OCI-LY7 (cell line): ENCODE measurements around the gene GNAI2. TPM values are rescaled to one million over a fixed set of nuclear protein-coding genes. Genes with fewer than 3 reads are reported as not detected.
"Not testable (repeated sequence)": the region's sequence is repeated elsewhere in the genome, so short reads cannot be mapped to it uniquely, and the experiment has no call there.

ENCODE experiments used
- BruUV-seq: library from RNA; stranded (reverse); fragments of 400-500 nt; replicated peaks from 2 replicates; lab custom pipeline; 2021; lab: Mats Ljungman, UMichigan
- CTCF ChIA-PET: fragments of 300-600 bp; sonication (Branson Sonifier 250); formaldehyde crosslinking; loops from one replicate; lab custom pipeline; 2022; ENCODE audit warnings: antibody characterized with exemption; ENCODE audit not compliant: unreplicated experiment; lab: Charles Lee
- POLR2A ChIA-PET: fragments of 300-600 bp; sonication (Branson Sonifier 250); formaldehyde crosslinking; loops from one replicate; lab custom pipeline; 2022; ENCODE audit warnings: antibody characterized with exemption; lab: Charles Lee
- DNase-seq: peaks from one replicate; pipeline ENCODE4 v3.0.0-alpha.2; 2015; ENCODE audit warnings: low spot score
- H2AFZ ChIP-seq: fragments of 200-600 bp; sonication (generic), shearing (Covaris generic); 2 replicates; pipeline ENCODE4 v1.6.1; 2014; ENCODE audit warnings: mild to moderate bottlenecking, antibody characterized with exemption, low read length, moderate library complexity
- H3K27ac ChIP-seq: fragments of 200-600 bp; sonication (generic); 2 replicates; pipeline ENCODE4 v1.5.1; 2014; ENCODE audit warnings: mixed run types, low read depth, mild to moderate bottlenecking, moderate library complexity, low read length, inconsistent platforms; ENCODE audit not compliant: poor library complexity, severe bottlenecking
- H3K36me3 ChIP-seq: fragments of 200-600 bp; sonication (generic); 2 replicates; pipeline ENCODE4 v1.6.1; 2014; ENCODE audit warnings: mild to moderate bottlenecking, antibody characterized with exemption, low read length, moderate library complexity, mixed read lengths; ENCODE audit not compliant: insufficient read depth
- H3K4me1 ChIP-seq: fragments of 200-600 bp; sonication (generic); 2 replicates; pipeline ENCODE4 v1.5.1; 2014; ENCODE audit warnings: mild to moderate bottlenecking, low read length; ENCODE audit not compliant: insufficient read depth, poor library complexity, severe bottlenecking
- H3K4me2 ChIP-seq: fragments of 200-600 bp; sonication (generic); 2 replicates; pipeline ENCODE4 v1.6.1; 2014; ENCODE audit warnings: mild to moderate bottlenecking, low read length
- H3K4me3 ChIP-seq: fragments of 200-600 bp; sonication (generic); 2 replicates; pipeline ENCODE4 v1.5.1; 2014; ENCODE audit warnings: mild to moderate bottlenecking, low read depth, low read length; ENCODE audit not compliant: poor library complexity, severe bottlenecking
- H3K79me2 ChIP-seq: fragments of 200-600 bp; sonication (generic); 2 replicates; pipeline ENCODE4 v1.6.1; 2016; ENCODE audit warnings: low read depth, mild to moderate bottlenecking, low read length, moderate library complexity, mixed read lengths; ENCODE audit not compliant: insufficient read depth
- H3K9me2 ChIP-seq: fragments of 200-600 bp; sonication (generic); 2 replicates; pipeline ENCODE4 v1.6.1; 2016; ENCODE audit warnings: mild to moderate bottlenecking, low read length, mixed read lengths; ENCODE audit not compliant: insufficient read depth
- H3K9me3 ChIP-seq: fragments of 200-600 bp; sonication (generic); 2 replicates; pipeline ENCODE4 v1.6.1; 2014; ENCODE audit warnings: mild to moderate bottlenecking, mixed run types, low read length, mixed read lengths
- H4K20me1 ChIP-seq: fragments of 200-600 bp; sonication (generic); 2 replicates; pipeline ENCODE4 v1.6.1; 2014; ENCODE audit warnings: mild to moderate bottlenecking, antibody characterized with exemption, low read length, moderate library complexity, mixed read lengths; ENCODE audit not compliant: insufficient read depth
- EZH2phosphoT487 ChIP-seq: fragments of 200-600 bp; sonication (generic); IDR thresholded peaks from 2 replicates; pipeline ENCODE4 v1.6.1; 2018; ENCODE audit warnings: low read depth, borderline replicate concordance, mild to moderate bottlenecking, mixed run types, antibody characterized with exemption, low read length, moderate library complexity, mixed read lengths
- intact Hi-C: fragments of 100-400 bp; cut with micrococcal nuclease; formaldehyde crosslinking; loops from one replicate; pipeline ENCODE4 v1.10.0; 2022; ENCODE audit not compliant: unreplicated experiment
- total RNA-seq, 2 experiments: library from RNA; depleted of rRNA in 1 of 2; stranded (reverse); fragments of >200 nt in 1 of 2; shearing (Covaris generic) in 1 of 2; gene quantifications; 2 replicates each; pipeline ENCODE4 v1.2.3, GENCODE V29; 2014 to 2022
- TF ChIP-seq, protein P1 (sequence below): fragments of 200-600 bp; sonication (generic); conservative IDR thresholded peaks from 2 replicates; pipeline ENCODE4 v1.5.1; 2014; ENCODE audit warnings: mild to moderate bottlenecking, antibody characterized with exemption, low read length, moderate library complexity, mixed read lengths

Gene GNAI2
- total RNA-seq, 2 experiments from 2014 or later = 190 to 256 TPM

DNA sequence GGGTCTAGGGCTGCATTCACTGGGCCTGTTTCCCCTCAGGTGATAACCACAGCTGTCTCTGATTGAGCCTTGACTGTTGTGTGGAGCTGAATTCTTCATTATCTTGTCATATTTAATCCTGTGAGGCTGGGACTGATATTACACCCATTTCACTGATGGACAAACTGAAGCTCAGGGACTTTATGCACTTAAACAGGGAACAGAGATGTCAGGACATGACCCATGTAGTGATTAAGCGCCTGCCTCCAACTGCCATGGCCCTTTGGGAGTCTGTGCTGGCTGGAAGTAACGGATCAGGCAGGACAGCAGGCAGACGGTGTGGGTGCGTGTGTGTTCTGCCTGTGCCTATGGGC lies 7.5 kb downstream of the GNAI2 start:
- peaks cover 46% of the 10 kb centered on the region; the same call in 1 of the 2 replicates for H3K36me3 ChIP-seq
- H3K79me2 ChIP-seq = peaks cover 68% of the 10 kb centered on the region
- H3K9me2 ChIP-seq = no peaks in the 10 kb centered on the region
- H3K4me2 ChIP-seq = 0 out of 2 replicates have a peak overlapping the region, but pooled peaks have one; percentile 62
- no peak overlapping the region for H2AFZ ChIP-seq
- no peak for DNase-seq
- ChIA-PET POLR2A (interaction anchor here (0.9 to 1.1 kb wide), 3 partner anchors 8 to 15 kb away, joined by 3 to 6 read pairs (median 3); partner anchors contain the start of gene GNAI2), CTCF (interaction anchor here (0.6 to 1.3 kb wide), 3 partner anchors 14 to 94 kb away, joined by 3 to 4 read pairs (median 3); no protein-coding TSS in a partner anchor)
- H3K4me3 ChIP-seq = no peak overlapping the region
- H3K4me1 ChIP-seq = peaks cover 85% of the 10 kb centered on the region
- peak overlapping the region; percentile 74 for H3K27ac ChIP-seq
- TF ChIP-seq, protein P1, sequence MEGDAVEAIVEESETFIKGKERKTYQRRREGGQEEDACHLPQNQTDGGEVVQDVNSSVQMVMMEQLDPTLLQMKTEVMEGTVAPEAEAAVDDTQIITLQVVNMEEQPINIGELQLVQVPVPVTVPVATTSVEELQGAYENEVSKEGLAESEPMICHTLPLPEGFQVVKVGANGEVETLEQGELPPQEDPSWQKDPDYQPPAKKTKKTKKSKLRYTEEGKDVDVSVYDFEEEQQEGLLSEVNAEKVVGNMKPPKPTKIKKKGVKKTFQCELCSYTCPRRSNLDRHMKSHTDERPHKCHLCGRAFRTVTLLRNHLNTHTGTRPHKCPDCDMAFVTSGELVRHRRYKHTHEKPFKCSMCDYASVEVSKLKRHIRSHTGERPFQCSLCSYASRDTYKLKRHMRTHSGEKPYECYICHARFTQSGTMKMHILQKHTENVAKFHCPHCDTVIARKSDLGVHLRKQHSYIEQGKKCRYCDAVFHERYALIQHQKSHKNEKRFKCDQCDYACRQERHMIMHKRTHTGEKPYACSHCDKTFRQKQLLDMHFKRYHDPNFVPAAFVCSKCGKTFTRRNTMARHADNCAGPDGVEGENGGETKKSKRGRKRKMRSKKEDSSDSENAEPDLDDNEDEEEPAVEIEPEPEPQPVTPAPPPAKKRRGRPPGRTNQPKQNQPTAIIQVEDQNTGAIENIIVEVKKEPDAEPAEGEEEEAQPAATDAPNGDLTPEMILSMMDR = no peak
- no peak for TF ChIP-seq EZH2phosphoT487
- peaks cover 15% of the 10 kb centered on the region; the same call in 1 of the 2 replicates for H4K20me1 ChIP-seq
- H3K9me3 ChIP-seq = no peaks in the 10 kb centered on the region
- intact Hi-C loops = no loop called here
- no TSS peak for BruUV-seq

DNA sequence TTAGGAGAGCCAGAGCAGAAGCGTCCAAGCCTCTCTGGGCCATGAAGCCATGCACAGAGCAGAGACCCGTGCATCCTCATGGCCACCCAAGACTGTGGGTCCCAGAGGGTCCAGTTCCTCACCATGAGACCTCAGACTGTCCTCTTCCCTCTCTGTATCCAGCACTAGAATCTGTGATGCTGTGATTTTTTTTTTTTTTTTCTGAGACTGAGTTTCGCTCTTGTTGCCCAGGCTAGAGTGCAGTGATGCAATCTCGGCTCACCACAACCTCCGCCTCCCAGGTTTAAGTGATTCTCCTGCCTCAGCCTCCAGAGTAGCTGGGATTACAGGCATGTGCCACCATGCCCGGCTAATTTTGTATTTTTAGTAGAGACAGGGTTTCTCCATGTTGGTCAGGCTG lies 8.8 kb downstream of the GNAI2 start:
- BruUV-seq, H2AFZ ChIP-seq, H3K4me2 ChIP-seq, H3K9me2 ChIP-seq, POLR2A ChIA-PET, intact Hi-C loops, H3K4me3 ChIP-seq, DNase-seq, H3K9me3 ChIP-seq: not testable (repeated sequence)
- CTCF ChIA-PET = interaction anchor here (1.3 kb wide), 1 partner anchor 52 kb away, joined by 4 read pairs; no protein-coding TSS in a partner anchor
- Histone ChIP-seq H4K20me1 (peaks cover 15% of the 10 kb centered on the region; the same call in 1 of the 2 replicates), H3K79me2 (peaks cover 68% of the 10 kb centered on the region), H3K27ac (peak overlapping the region; percentile 31), H3K4me1 (peaks cover 76% of the 10 kb centered on the region), H3K36me3 (peaks cover 43% of the 10 kb centered on the region; the same call in 1 of the 2 replicates)

DNA sequence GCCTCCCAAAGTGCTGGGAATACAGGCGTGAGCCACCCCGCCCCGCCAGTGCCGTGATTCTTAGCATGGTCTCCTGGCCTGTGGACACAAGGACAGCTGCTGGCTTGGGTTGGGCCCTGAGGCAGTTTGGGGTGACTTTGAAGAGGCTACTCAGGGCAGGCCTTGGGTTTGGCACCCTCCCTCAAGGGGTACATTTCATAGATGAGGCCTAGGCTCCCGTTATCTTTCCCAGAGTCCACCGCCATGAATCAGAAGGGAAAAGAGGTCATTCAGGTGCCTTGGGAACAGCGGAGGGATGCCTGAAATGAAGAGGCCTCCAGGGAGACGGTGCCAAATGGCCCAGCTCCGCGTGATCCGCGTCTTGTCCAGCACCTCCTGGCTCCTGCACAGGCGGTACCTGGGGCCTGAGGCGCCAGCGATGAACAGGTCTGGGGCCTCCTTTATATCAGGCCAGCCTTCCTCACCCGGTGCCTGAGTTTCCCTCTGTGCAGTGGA lies 9.3 kb downstream of the GNAI2 start:
- H3K79me2 ChIP-seq = peaks cover 68% of the 10 kb centered on the region
- intact Hi-C loops = no loop called here
- H3K27ac ChIP-seq = peak overlapping the region; percentile 79
- peaks cover 43% of the 10 kb centered on the region; the same call in 1 of the 2 replicates for H3K36me3 ChIP-seq
- ChIA-PET POLR2A (no interaction called here), CTCF (no interaction called here)
- peak overlapping the region; percentile 78 for H3K4me2 ChIP-seq
- H4K20me1 ChIP-seq = peaks cover 15% of the 10 kb centered on the region; the same call in 1 of the 2 replicates
- no TSS peak for BruUV-seq
- DNase-seq = no peak
- TF ChIP-seq, protein P1 = no peak
- TF ChIP-seq EZH2phosphoT487 = no peak
- no peaks in the 10 kb centered on the region for H3K9me3 ChIP-seq
- peak overlapping the region; percentile 64 for H3K4me3 ChIP-seq
- no peaks in the 10 kb centered on the region for H3K9me2 ChIP-seq
- peaks cover 73% of the 10 kb centered on the region for H3K4me1 ChIP-seq
- no peak overlapping the region for H2AFZ ChIP-seq
